HepG2 (cell line): ENCODE results near the gene TRIM9. TPM values are rescaled to one million over a fixed set of nuclear protein-coding genes. Genes with fewer than 3 reads are reported as not detected.
A peak's percentile ranks its signal among the peaks of the same experiment; 100 is the strongest.

Experiments used
- ETV5 ChIP-seq: IDR thresholded peaks from 2 replicates; pipeline ENCODE4 v1.6.1; 2018; ENCODE audit warnings: missing biosample characterization, missing genetic modification reagents, inconsistent platforms, borderline replicate concordance
- HOXA5 ChIP-seq: sonication (generic); formaldehyde crosslinking; IDR thresholded peaks from 2 replicates; pipeline ENCODE4 v1.4.0; 2020; ENCODE audit warnings: missing genetic modification reagents
- KMT2B ChIP-seq: IDR thresholded peaks from 2 replicates; pipeline ENCODE4 v1.6.1; 2016; ENCODE audit warnings: missing genetic modification reagents, missing compliant biosample characterization
- MED13 ChIP-seq: sonication (generic); formaldehyde crosslinking; IDR thresholded peaks from 2 replicates; pipeline ENCODE4 v1.5.0; 2020; ENCODE audit warnings: missing genetic modification reagents
- MTA3 ChIP-seq: sonication (generic); formaldehyde crosslinking; IDR thresholded peaks from 2 replicates; pipeline ENCODE4 v1.4.0; 2020; ENCODE audit warnings: missing genetic modification reagents
- MYC ChIP-seq: sonication (generic); formaldehyde crosslinking; IDR thresholded peaks from 2 replicates; pipeline ENCODE4 v1.9.0; 2021; ENCODE audit warnings: missing genetic modification reagents, borderline replicate concordance
- MYNN ChIP-seq: sonication (generic); formaldehyde crosslinking; IDR thresholded peaks from 2 replicates; pipeline ENCODE4 v1.4.0; 2020; ENCODE audit warnings: mild to moderate bottlenecking, low read depth, missing genetic modification reagents
- NAIF1 ChIP-seq: sonication (generic); formaldehyde crosslinking; IDR thresholded peaks from 2 replicates; pipeline ENCODE4 v1.5.0; 2020; ENCODE audit warnings: mild to moderate bottlenecking, missing genetic modification reagents, borderline replicate concordance
- NONO ChIP-seq, 2 experiments: fragments of 450-650 bp in 1 of 2; sonication (generic) in 1 of 2; formaldehyde crosslinking in 1 of 2; IDR thresholded peaks in 1 of 2; conservative IDR thresholded peaks in 1 of 2; 2 replicates each; pipeline versions ENCODE4 v1.6.1 to v1.8.0; 2017 to 2022; ENCODE audit warnings: mild to moderate bottlenecking in 1 of 2, missing genetic modification reagents in 1 of 2, moderate library complexity in 1 of 2
- ZFYVE20 ChIP-seq: sonication (generic); formaldehyde crosslinking; IDR thresholded peaks from 2 replicates; pipeline ENCODE4 v1.8.0; 2023; ENCODE audit warnings: low read depth, mild to moderate bottlenecking, moderate library complexity, missing genetic modification reagents, borderline replicate concordance
- ZNF101 ChIP-seq: sonication (generic); formaldehyde crosslinking; IDR thresholded peaks from 2 replicates; pipeline ENCODE4 v1.4.0; 2020; ENCODE audit warnings: mild to moderate bottlenecking, low read depth, missing genetic modification reagents, borderline replicate concordance
- ZNF143 ChIP-seq: sonication (generic); formaldehyde crosslinking; IDR thresholded peaks from 2 replicates; pipeline ENCODE4 v1.4.0; 2020; ENCODE audit warnings: missing genetic modification reagents
- ZNF329 ChIP-seq: sonication (generic); formaldehyde crosslinking; IDR thresholded peaks from 2 replicates; pipeline ENCODE4 v1.9.0; 2021; ENCODE audit warnings: low read depth, mild to moderate bottlenecking, missing genetic modification reagents
- ZNF543 ChIP-seq: sonication (generic); formaldehyde crosslinking; IDR thresholded peaks from 2 replicates; pipeline ENCODE4 v1.4.0; 2020; ENCODE audit warnings: mild to moderate bottlenecking, missing genetic modification reagents
- ZNF557 ChIP-seq: sonication (generic); formaldehyde crosslinking; IDR thresholded peaks from 2 replicates; pipeline ENCODE4 v1.4.0; 2020; ENCODE audit warnings: missing genetic modification reagents
- ZNF614 ChIP-seq: IDR thresholded peaks from 2 replicates; pipeline ENCODE4 v1.6.1; 2018; ENCODE audit warnings: missing biosample characterization, missing genetic modification reagents, inconsistent platforms, borderline replicate concordance
- ZNF678 ChIP-seq: sonication (generic); formaldehyde crosslinking; IDR thresholded peaks from 2 replicates; pipeline ENCODE4 v1.4.0; 2020; ENCODE audit warnings: mild to moderate bottlenecking, missing genetic modification reagents
- ZSCAN20 ChIP-seq: sonication (generic); formaldehyde crosslinking; IDR thresholded peaks from 2 replicates; pipeline ENCODE4 v1.4.0; 2020; ENCODE audit warnings: missing genetic modification reagents, mild to moderate bottlenecking, borderline replicate concordance
- polyA plus RNA-seq, 8 experiments: library from polyadenylated mRNA; depleted of rRNA in 3 of 8; stranded (reverse) in 7 of 8; unstranded in 1 of 8; fragments of >200 nt; fragmentation: Illumina TruSeq in 4 of 8; extraction: Trizol in 4 of 8; gene quantifications; 2 replicates each; pipeline versions ENCODE4 v1.2.1 to v1.2.3, GENCODE V29; 2011 to 2016; ENCODE audit warnings: low read depth in 4 of 8, missing spikeins in 1 of 8, mixed read lengths in 1 of 8; ENCODE audit not compliant: insufficient read depth in 1 of 8
- total RNA-seq, 5 experiments: library from RNA; depleted of rRNA; stranded (reverse); fragments of >200 nt; fragmentation: Illumina TruSeq; extraction: Trizol; gene quantifications; 2 replicates each; pipeline ENCODE4 v1.2.3, GENCODE V29; 2016; ENCODE audit warnings: low read depth in 1 of 5
- TF ChIP-seq, protein P1 (sequence below): sonication (generic); formaldehyde crosslinking; IDR thresholded peaks from 2 replicates; pipeline ENCODE4 v1.5.1; 2020; ENCODE audit warnings: mild to moderate bottlenecking, missing genetic modification reagents
- TF ChIP-seq, protein P2 (sequence below): sonication (generic); formaldehyde crosslinking; IDR thresholded peaks from 2 replicates; pipeline ENCODE4 v1.4.0; 2020; ENCODE audit warnings: missing genetic modification reagents, borderline replicate concordance
- TF ChIP-seq, protein P3 (sequence below): sonication (generic); formaldehyde crosslinking; IDR thresholded peaks from 2 replicates; pipeline ENCODE4 v1.4.0; 2020; ENCODE audit warnings: mild to moderate bottlenecking, missing genetic modification reagents

TRIM9 gene
- total and polyA plus RNA-seq, 2 of the 13 experiments (the other 11 are each of a cell fraction or from before 2014, with no cell fraction given), result 0.04 to 0.07 TPM

DNA sequence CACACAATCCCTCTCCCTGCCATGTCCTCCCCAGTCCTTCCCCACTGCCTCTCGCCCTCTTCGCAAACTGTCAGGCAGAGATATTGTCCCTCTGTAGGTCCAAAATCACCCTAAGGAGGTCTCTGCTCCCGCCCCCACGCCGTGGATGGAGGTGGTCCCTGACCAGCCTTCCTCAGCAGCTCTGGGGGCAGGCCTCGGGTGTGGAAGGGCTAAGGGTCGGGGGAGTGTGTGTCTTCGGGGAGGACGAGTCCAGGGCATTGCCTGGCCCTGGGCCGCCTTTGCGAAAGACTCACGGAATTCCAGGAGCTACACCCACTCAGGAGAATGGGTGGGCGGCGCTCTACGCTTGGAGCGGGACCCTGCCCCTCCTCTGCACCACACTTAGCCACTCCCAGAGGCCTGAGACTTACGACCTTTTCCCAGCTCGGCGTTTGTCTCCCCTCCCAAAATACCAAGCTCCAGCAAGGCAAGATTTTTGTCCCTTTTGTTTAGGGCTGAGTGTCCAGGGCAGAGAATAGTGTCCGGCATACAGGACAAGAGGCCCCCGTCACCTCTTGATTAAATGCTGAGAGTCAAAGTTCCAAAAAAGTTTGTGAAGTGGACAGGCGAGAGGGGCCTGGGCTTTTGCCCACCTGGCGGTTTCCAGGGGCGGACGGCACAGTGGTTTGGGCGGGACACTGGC is 151.5 kb downstream of the TRIM9 start (continued):
- TF ChIP-seq, protein P1, sequence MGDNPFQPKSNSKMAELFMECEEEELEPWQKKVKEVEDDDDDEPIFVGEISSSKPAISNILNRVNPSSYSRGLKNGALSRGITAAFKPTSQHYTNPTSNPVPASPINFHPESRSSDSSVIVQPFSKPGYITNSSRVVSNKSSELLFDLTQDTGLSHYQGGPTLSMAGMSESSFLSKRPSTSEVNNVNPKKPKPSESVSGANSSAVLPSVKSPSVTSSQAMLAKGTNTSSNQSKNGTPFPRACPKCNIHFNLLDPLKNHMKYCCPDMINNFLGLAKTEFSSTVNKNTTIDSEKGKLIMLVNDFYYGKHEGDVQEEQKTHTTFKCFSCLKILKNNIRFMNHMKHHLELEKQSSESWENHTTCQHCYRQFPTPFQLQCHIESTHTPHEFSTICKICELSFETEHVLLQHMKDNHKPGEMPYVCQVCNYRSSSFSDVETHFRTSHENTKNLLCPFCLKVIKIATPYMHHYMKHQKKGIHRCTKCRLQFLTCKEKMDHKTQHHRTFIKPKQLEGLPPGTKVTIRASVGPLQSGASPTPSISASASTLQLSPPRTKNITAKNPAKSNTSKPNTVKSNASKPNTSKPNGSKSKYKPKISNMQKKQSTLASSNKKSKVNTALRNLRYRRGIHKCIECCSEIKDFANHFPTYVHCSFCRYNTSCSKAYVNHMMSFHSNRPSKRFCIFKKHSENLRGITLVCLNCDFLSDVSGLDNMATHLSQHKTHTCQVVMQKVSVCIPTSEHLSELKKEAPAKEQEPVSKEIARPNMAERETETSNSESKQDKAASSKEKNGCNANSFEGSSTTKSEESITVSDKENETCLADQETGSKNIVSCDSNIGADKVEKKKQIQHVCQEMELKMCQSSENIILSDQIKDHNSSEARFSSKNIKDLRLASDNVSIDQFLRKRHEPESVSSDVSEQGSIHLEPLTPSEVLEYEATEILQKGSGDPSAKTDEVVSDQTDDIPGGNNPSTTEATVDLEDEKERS, result no peak
- TF ChIP-seq KMT2B (CRISPR knock-in tag), result no peak
- no peak; the same call in 1 of the 2 replicates for TF ChIP-seq ZNF143 (CRISPR knock-in tag)
- TF ChIP-seq, protein P2, sequence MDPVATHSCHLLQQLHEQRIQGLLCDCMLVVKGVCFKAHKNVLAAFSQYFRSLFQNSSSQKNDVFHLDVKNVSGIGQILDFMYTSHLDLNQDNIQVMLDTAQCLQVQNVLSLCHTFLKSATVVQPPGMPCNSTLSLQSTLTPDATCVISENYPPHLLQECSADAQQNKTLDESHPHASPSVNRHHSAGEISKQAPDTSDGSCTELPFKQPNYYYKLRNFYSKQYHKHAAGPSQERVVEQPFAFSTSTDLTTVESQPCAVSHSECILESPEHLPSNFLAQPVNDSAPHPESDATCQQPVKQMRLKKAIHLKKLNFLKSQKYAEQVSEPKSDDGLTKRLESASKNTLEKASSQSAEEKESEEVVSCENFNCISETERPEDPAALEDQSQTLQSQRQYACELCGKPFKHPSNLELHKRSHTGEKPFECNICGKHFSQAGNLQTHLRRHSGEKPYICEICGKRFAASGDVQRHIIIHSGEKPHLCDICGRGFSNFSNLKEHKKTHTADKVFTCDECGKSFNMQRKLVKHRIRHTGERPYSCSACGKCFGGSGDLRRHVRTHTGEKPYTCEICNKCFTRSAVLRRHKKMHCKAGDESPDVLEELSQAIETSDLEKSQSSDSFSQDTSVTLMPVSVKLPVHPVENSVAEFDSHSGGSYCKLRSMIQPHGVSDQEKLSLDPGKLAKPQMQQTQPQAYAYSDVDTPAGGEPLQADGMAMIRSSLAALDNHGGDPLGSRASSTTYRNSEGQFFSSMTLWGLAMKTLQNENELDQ, result no peak
- TF ChIP-seq, protein P3, sequence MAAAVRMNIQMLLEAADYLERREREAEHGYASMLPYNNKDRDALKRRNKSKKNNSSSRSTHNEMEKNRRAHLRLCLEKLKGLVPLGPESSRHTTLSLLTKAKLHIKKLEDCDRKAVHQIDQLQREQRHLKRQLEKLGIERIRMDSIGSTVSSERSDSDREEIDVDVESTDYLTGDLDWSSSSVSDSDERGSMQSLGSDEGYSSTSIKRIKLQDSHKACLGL (CRISPR knock-in tag), result no peak
- no peak for TF ChIP-seq ZNF678
- TF ChIP-seq ZNF101, result no peak
- peak; percentile 58; the same call in 1 of the 2 replicates for TF ChIP-seq ZNF614
- no peak for TF ChIP-seq ZNF557 (CRISPR knock-in tag)
- TF ChIP-seq ZNF329 (CRISPR knock-in tag), result no peak
- no peak for TF ChIP-seq NONO (IDR thresholded peaks at IDR 0.05)
- 0 out of 2 replicates have a peak, but pooled peaks have one; percentile 2 for TF ChIP-seq NONO (CRISPR knock-in tag; conservative IDR thresholded peaks at IDR 0.05)
- no peak for TF ChIP-seq MED13 (CRISPR knock-in tag)
- TF ChIP-seq ZFYVE20 (CRISPR knock-in tag), result no peak
- peak; percentile 5; the same call in 1 of the 2 replicates for TF ChIP-seq MYC
- peak; percentile 59 for TF ChIP-seq NAIF1 (CRISPR knock-in tag)
- TF ChIP-seq MTA3, result no peak
- TF ChIP-seq ZSCAN20 (CRISPR knock-in tag), result no peak
- no peak for TF ChIP-seq MYNN (CRISPR knock-in tag)
- no peak for TF ChIP-seq HOXA5 (CRISPR knock-in tag)
- TF ChIP-seq ZNF543 (CRISPR knock-in tag), result no peak
- TF ChIP-seq ETV5 (CRISPR knock-in tag), result no peak
